H1 (cell line): ENCODE measurements around the gene TMEM225B. TPM values are rescaled to one million over a fixed set of nuclear protein-coding genes. Genes with fewer than 3 reads are reported as not detected.

Experiments used
- BACH1 ChIP-seq: IDR thresholded peaks from 2 replicates; pipeline ENCODE4 v1.6.1; 2012; ENCODE audit warnings: low read length, improper control_type of control experiment
- FOSL1 ChIP-seq: IDR thresholded peaks from 2 replicates; pipeline ENCODE4 v1.6.1; 2011; ENCODE audit warnings: mild to moderate bottlenecking, low read depth, low read length, moderate library complexity; ENCODE audit not compliant: insufficient read depth
- RBBP5 ChIP-seq: IDR thresholded peaks from 2 replicates; pipeline ENCODE4 v1.7.1; 2012; ENCODE audit warnings: low read depth, mild to moderate bottlenecking, inconsistent platforms, low read length, moderate library complexity, borderline replicate concordance
- SIRT6 ChIP-seq: IDR thresholded peaks from one replicate; pipeline ENCODE4 v1.7.1; 2012; ENCODE audit warnings: low read length, inconsistent platforms
- SUZ12 ChIP-seq: fragments of 200-600 bp; sonication (generic); IDR thresholded peaks from 2 replicates; pipeline ENCODE4 v1.6.1; 2012; ENCODE audit warnings: mild to moderate bottlenecking, inconsistent platforms, low read length, moderate library complexity, mixed read lengths
- TAF7 ChIP-seq: optimal IDR thresholded peaks from 2 replicates; pipeline ENCODE3; 2011; ENCODE audit warnings: low read depth, mild to moderate bottlenecking, inconsistent platforms, low read length, moderate library complexity, borderline replicate concordance
- YY1 ChIP-seq: IDR thresholded peaks from 2 replicates; pipeline ENCODE4 v1.6.1; 2011; ENCODE audit warnings: low read depth, mild to moderate bottlenecking, low read length
- polyA plus RNA-seq, 7 experiments: library from polyadenylated mRNA; depleted of rRNA in 3 of 7; stranded (reverse) in 5 of 7; unstranded in 2 of 7; fragments of >200 nt in 5 of 7; fragments of 200-250 nt in 2 of 7; gene quantifications; 1 replicate in 5 of 7; 2 replicates in 1 of 7; 4 replicates in 1 of 7; pipeline versions ENCODE4 v1.2.1 to v1.2.3, GENCODE V29; 2011 to 2013; ENCODE audit warnings: missing spikeins in 2 of 7, mixed read lengths in 2 of 7
- total RNA-seq: library from RNA; stranded (reverse); fragmentation: NEBNext Ultra II Directional; extraction: Animal tissue kit (Norgen Biotek cat#: 25700); gene quantifications from 2 replicates; pipeline ENCODE4 v1.2.1, GENCODE V29; 2021
- TF ChIP-seq, protein P1 (sequence below): IDR thresholded peaks from 2 replicates; pipeline ENCODE4 v1.6.1; 2011; ENCODE audit warnings: low read depth, mild to moderate bottlenecking, low read length; ENCODE audit not compliant: insufficient read depth

TMEM225B gene
- total and polyA plus RNA-seq, 2 of the 8 experiments (the other 6 are each of a cell fraction or from before 2014, with no cell fraction given): 0.68 TPM; not detected in 1

GRCh38 chr7:99596408-99596955, 1.6 kb upstream of the TMEM225B start (continued):
- no peak for TF ChIP-seq FOSL1
- no peak for TF ChIP-seq SUZ12
- TF ChIP-seq TAF7: no peak
- TF ChIP-seq, protein P1, sequence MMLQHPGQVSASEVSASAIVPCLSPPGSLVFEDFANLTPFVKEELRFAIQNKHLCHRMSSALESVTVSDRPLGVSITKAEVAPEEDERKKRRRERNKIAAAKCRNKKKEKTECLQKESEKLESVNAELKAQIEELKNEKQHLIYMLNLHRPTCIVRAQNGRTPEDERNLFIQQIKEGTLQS: no peak
- TF ChIP-seq RBBP5: no peak
- TF ChIP-seq YY1: no peak
- no peak for TF ChIP-seq BACH1
- TF ChIP-seq SIRT6: no peak
